ENCODE results near the gene RTP3.

- TF ChIP-seq CTCF (IDR thresholded peaks at IDR 0.05) (no peak), POLR2A (IDR thresholded peaks at IDR 0.05) (no peak)
Measured at GRCh38 chr3:46477756-46478155, 20.0 kb upstream of the RTP3 start.

All from adrenal gland (tissue), 5 donors.